HG02678 (cell line): ENCODE data around the gene AMBRA1.

Experiments used
- ATAC-seq: cut with Tn5 transposase; IDR thresholded peaks from one replicate; pipeline ENCODE4 v1.9.1; 2021; ENCODE audit warnings: mild to moderate bottlenecking, moderate library complexity; ENCODE audit not compliant: unreplicated experiment

AMBRA1 gene

DNA sequence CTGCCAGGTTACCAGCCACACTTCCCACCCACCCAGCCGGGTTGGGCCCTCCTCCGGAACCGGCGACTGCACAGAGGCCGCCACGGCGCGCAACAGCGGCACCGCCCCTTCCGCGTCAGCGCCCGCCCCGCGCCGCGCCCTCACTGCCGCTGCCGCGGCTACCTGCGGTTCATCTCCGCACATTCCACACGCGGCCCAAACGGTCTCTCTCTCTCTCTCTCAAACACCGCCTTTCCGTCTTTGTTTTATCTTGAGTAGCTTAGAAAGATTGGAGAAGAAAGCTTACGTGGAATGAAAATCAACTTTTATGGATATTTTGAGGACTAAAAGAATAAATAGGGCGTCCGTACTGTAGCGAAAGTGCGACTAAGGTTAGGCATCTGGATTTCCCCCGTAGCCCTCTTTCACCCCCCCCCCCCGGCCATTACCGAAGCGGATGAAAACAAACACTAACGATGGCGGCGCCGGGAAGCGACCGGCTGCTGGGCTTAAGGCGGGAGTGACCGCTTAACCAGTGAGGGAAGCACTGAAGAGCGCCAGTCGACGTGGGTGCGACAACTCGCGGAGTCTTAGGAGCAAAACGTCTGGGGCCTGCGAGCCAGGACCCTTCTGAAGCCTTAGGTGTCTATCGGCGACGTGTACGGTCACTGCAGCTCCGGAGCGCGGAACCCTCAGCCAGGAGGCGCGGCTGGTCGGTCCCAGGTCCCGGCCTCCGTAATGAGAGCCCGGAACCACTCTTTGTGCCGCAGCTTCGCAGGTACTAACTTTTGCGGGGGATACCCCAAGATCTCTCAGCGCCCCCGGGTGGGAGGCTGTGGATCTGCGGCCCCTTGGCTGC is 23.5 kb upstream of the AMBRA1 start, which contains the start of the genes ATG13 and HARBI1:
ATG13 (plus strand) TSS at position 420 of the 838 bp plus-strand sequence. CDS start 26,739 bp downstream, outside the sequence.
HARBI1 (minus strand) TSS at position 94 of the 838 bp plus-strand sequence. CDS start 990 bp downstream, outside the sequence.
- ATAC-seq: peak; percentile 97

DNA sequence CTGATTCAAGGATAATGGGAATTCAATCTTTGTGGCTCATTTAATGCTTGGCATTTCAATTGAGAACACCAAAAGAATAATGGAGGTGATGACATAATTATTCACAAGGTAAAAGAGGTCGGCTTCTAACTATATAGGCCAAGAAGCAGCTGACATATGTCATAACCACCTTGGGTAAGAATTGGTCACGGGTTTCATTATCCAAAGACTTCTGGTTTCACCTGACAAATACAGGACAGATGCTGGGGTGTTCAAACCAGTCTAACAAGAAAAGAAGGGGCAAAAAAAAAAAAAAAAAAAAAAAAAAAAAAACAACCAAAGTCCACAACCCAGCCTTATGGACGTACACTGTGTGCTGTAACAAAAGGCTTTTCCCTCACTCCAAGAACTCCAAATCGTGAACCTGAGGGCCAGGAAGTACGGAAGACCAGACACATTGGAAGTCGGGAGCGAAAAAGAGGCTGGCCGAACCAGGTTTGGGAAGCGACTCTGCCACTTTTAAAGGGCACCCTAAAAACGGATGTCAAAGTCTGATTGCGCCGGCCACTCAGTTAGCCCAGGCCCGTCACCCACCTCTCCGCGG is 22.8 kb upstream of the AMBRA1 start:
- ATAC-seq: no peak

DNA sequence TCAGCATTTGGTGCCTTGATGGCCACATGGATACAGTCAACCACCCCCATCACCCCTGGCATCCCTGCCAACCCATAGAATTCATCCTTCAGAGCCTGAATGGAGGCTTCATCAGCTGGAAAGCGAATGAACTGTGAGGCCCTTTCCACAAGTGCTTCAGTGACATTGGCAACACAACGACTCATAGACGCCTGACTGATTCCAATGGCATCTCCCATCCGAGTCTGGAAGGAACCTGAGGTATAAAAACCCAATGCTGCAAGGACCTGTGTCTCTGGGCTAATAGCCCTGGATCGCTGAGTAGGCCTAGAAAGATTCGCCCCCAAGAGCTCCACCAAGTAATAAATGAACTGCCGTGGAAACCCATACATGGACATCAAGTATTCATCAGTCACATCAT is 21.9 kb upstream of the AMBRA1 start:
- no peak for ATAC-seq

DNA sequence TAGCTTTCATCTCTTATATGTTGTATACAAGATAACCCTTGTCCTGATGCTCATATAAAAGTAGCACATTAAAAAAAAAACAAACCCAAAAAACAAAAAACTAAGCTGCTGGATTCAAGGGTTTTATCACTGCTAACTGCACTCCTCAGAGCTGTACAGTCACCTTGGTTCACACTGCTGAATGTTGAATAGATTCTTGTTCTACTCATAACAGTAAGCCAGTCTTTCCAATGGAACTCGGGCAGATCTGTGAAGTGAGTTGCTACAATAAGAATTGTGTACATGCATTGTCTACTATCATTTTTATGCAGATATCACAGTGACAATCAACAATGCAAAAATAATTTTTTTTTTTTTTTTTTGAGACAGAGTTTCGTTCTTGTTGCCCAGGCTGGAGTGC is 18.5 kb upstream of the AMBRA1 start:
- no peak for ATAC-seq

DNA sequence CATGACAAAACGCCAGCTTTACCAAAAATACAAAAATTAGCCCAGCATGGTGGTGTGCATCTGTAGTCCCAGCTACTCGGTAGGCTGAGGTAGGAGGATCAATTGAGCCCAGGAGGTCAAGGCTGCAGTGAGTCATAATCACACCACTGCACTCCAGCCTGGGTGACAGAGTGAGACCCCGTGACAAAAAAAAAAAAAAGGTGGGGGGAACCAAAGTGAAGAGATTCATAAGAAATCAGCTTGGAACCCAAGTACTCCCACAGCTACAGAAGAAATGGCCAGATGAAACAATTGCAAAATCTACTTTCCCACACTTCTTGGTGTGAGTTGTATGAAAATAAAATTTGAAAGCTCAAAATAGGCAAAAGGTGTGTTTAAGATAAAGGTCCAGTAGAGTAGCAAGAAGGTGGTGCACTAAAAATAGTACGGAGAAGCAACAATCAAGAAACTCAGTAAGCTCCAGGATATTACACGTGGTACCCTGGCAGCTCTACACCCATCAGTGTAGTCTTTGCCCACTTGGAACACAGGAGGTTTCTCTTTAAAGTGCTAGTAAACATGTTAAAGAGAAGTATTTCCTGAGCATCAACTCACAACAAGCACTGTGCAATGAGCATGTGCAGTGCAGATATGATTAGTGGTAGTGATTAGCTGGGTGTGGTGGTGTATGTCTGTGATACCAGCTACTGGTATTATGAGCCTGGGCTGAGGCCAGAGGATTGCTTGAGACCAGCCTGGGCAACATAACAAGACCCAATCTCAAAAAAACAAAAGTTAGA is 17.9 kb upstream of the AMBRA1 start:
- ATAC-seq: no peak

DNA sequence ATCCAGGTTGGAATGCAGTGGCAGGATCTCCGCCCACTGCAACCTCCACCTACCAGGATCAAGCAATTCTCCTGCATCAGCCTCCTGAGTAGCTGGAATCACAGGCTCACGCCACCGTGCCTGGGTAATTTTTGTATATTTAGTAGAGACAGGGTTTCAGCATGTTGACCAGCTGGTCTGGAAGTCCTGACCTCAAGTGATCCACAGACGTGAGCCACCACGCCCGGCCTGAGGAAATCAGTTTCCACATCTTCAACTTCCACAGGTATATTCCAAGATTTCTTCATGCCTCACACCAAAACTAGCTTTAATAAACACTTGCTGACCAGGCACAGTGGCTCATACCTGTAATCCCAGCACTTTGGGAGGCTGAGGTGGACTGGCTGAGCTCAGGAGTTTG is 15.6 kb upstream of the AMBRA1 start:
- no peak for ATAC-seq

DNA sequence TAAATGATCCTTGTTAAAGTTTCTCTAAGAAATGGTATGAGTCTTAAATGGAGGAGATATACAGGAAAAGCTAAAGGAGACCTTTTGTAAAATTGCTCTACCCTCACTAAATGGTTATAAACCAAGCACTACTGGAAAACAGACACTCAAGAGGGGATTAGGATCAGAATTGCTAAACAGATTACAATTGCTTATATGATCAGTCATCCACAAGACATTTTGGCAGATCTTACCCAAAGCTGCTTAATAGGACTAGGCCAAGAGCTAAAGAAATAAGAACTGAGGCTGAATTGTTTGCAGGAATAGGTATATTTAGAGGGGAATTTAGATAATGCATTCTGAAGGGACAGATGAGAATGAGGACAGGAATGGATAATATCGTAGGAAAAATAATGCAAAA is 13.7 kb upstream of the AMBRA1 start:
- no peak for ATAC-seq

DNA sequence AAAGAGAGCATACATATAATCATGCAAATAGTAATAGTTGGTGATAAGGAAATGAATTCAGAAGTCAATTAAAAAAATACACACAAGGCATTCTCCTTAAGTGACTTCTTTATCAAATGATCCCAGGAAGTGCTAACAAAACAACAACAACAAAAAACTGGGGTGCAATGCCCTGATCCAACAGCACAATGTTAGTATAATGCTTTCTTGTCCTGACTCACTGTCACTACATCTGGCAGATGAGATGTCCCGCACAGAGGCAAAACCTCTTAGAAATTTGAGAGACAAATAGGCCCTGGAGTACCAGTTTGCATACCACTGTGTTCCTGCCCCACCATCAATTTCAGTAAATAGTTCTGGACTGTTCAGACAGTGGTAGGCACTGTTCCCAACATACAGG is 11.0 kb upstream of the AMBRA1 start:
- no peak for ATAC-seq

DNA sequence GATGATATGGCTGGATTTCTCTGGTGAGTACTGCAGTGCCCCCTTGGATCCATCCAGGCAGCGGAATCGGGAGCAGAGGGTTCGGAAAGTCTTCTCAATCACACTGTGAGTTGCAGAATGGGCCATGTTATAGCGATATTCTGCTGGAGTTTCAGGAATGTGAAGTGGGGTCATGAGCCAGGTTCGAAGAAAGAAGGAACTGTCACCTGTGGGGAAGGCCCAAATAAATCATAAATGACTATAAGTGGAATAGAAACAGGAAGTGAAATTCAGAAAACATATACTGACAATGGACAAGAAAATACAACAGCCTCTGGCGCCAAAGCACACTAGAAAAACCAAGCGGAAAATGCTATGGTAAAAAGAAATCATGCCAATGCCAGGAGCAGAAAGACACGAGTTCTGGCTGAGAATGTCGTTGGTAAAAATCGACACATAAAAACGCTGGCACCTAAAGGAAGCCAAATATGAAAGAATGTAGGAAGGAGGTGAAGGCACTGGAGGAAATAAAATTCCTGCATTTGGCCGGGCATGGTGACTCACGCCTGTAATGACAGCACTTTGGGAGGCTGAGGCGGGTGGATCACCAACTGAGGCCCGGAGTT is 10.0 kb upstream of the AMBRA1 start:
- no peak for ATAC-seq

DNA sequence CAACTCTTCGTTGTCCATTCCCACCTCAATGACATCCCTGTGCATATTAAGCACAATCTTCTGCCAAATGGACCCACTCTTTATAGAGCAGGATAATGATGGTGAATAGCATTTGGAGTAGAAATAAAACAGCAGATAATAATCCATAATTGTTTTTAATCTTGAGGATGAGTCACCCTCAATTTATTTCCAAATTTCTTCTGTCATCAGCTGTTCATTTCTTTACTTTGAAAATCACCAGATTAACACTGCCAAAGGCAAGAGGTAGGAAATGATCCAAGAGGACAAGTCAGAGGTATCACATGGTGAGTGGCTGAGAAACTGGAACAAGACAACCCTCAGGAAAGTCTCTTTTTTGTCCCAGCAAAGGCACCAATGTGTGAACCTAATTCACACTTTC is 7.3 kb upstream of the AMBRA1 start:
- no peak for ATAC-seq

DNA sequence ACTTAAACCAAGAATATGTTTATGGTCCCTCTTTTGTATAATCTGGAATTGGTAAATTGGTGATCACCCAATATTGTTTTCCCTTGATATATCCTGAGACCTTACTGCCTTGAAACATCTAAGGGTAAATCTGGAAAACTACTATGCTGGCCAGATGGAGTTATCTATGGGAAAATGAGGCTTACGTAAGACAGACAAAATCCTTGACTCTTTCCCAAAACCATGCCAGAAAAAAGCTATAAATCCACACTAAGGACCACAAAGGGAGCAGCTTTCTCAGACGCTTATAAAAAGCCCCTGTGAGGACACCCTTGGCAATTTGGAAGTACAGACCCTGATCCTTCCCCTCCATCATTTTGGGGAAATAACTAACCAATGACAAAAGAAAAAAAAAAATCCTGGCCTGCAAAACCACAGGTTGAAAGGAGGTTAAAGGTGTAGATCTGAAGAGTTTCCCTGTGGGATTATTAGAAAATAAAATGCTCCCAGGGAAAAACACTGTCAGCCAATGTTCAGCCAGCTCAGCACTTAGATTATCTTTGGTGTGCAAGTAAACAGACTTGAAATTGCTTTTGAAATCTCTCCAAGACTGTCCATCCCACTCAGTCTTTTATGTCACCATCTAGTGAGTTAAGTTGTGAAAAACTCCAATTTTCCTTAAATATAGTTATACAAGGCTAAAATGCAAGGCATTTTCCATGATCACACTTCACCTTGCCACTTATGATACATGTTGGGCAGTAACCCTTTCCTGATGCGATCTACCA is 6.6 kb upstream of the AMBRA1 start:
- ATAC-seq: no peak

DNA sequence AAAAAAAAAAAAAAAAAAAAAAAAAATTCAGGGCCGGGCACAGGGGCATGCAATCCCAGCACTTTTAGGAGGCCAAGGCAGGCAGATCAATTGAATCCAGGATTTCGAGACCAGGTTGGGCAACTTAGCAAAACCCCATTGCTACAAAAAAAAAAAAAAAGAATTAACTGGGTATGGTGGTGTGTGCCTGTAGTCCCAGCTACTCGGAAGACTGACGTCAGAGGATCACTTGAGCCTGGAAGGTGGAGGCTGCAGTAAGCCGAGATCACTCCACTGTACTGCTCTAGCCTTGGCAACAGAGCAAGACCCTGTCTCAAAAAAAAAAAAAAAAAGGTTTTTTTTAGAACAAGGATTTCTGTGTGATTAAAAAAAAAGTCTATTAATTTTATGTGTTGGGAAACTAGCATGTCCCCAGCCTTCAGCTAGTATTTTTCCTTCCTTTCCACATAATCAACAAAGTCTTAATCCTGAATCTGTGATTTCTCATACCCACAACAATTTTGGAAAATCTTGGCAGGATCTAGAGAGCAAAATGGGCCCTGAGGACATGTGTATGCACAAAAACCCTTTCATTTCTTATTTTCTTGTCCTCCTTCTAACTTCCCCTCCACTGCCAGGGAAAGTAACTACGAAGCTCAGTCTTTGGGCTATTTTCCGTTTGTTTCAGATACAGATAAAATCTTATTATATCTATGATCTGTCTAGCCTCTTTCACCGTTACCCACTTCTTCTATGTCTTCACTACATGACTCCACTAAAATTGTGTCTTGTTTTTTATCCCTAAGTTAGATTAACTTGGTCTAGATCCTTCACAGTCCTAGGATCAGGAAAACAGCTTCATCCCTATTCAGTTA is 5.7 kb upstream of the AMBRA1 start:
- ATAC-seq: no peak

DNA sequence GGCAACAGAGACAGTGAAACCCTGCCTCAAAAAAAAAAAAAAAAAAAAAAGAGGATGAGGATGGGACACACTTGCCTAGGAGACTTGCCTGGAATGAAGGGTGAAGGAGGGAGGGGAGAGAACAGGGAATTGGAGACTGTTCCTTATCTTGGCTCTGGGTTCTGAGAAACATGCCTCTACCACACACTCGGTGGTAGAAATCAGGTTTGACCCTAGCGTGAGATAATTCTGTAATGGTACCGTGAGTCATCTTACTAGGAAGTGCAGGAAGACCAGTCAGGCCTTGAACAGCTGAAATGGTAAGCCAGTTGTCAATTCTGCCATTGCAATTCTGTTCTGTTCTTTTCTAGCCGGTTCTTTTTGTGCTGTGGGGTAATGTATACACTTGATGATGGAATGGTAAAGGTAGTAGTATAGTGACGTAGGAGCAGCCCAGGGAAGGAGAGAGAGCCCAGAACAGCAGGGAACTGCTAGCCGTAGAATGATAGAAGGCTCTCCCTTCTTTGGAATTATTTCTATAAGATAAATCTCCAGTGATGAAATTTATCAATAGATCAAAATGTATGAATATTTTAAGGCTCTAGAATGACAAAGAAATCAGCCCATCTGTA is 3.9 kb upstream of the AMBRA1 start:
- ATAC-seq: no peak

DNA sequence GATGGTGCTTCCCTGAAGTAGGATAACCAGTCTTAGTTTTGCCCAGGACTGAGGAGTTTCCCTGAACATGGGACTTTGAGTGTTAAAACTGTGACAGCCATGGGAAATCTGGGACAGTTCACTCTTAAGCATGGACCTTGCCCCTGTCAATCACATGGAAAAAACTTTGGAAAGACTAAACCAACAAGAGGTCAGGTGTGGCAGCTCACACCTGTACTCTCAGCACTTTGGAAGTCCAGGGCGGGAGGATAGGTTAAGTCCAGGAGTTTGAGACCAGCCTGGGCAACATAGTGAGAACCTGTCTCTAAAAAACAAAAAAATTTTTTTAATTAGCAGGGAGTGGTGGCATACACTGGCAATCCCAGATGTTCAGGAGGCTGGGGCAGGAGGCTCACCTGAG is 3.3 kb upstream of the AMBRA1 start:
- no peak for ATAC-seq

DNA sequence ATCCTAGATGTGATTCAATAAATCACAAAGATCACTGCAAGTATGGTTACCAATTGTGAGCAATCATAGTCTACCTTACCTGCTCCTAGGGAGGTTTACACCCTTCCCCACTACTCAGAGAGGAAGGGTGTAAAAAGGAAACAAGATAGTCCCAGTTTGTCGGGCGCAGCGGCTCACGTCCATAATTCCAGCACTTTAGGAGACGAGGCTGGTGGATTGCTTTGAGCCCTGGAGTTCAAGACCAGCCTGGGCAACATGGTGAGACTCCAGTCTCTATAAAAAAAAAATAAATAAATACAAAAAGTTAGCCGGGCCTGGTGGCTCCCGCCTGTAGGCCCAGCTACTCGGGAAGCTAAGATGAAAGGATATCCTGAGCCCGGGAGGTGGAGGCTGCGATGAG is 962 bp upstream of the AMBRA1 start:
- no peak for ATAC-seq

DNA sequence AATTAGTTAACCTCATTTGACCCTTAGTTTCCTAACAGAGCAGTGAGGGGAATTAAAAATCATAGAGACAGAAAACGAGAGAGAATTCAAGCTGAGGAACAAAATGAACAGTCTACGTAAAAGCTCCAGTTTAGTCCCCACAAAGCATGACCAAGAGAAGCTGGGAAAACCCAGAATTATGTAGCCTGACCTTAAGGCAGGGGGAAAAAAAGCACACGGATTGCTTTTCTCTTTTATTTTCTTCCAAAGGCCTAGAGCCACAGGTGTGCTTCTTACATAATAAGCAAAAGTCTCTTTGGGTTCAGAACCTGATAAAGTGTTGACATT is 514 bp upstream of the AMBRA1 start:
- no peak for ATAC-seq

DNA sequence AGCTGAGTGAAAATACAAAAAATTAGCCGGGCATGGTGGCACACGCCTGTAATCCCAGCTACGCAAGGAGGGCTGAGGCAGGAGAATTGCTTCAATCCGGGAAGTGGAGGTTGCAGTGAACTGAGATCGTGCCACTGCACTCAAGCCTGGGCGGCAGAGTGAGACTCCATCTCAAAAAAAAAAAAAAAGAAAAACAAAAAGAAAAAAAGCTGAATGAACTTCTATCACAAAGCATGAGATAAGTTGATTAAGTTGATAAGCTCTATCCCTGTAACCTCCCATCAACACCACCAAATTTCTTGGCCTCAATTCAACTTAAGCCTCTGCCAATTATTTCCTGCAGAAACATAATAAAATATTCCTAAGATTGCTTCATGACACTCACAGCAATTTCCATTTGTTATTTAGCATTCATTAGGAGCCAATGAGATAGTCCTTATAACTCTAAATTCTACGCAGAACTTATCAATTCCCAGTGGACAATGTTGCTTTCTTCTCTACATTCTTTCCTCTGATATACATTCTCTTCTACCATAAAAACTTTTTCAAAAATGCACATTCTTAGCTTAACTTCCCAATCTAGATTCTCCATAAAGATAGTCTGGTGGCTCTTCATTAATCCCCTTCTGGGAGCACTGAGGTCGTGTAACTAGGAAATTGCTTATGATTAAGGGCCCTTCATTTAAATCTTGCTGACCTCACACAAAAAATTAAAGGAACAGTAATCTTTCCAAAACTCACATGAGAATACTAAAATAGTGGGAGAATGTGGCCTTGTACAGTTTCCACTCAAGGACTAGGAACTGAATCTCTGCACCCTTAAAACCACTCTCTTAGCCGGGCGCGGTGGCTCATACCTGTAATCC is 2.9 kb downstream of the AMBRA1 start:
- no peak for ATAC-seq

DNA sequence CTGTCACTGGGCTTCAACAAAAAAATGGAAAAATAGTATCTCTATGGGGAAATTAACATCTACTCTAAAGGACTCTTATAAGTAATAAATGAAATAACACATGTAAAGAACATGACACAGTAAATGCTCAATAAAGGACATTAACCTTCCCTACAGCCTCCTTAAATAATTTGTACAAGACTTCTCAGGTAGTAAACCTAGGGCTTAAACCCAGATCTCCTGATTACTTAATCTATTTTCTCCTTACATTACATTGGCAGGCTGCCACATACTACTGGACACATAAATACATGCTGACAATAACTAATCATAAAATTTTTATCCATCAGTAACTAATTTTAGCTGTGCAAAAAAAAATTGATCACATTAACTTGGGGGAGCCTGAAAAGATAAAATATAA is 4.9 kb downstream of the AMBRA1 start:
- no peak for ATAC-seq
